Prostate gland (tissue), 2 donors: ENCODE data around the gene DGKE.

Experiments used
- POLR2A ChIP-seq: fragments of 450-650 bp; IDR thresholded peaks from one replicate; pipeline ENCODE4 v1.6.1; 2016; ENCODE audit warnings: antibody characterized with exemption, mild to moderate bottlenecking
- TF ChIP-seq, protein P1 (sequence below), 4 experiments: fragments of 200-600 bp in 2 of 4; fragments of 450-650 bp in 2 of 4; sonication (generic) in 2 of 4; IDR thresholded peaks; 1 replicate in 3 of 4; 2 replicates in 1 of 4; pipeline ENCODE4 v1.5.1; 2016 to 2019; ENCODE audit warnings: antibody characterized with exemption in 4 of 4, mild to moderate bottlenecking in 2 of 4, moderate library complexity in 2 of 4

GRCh38 chr17:56810891-56811775 is 22.8 kb upstream of the DGKE start:
- TF ChIP-seq, protein P1, sequence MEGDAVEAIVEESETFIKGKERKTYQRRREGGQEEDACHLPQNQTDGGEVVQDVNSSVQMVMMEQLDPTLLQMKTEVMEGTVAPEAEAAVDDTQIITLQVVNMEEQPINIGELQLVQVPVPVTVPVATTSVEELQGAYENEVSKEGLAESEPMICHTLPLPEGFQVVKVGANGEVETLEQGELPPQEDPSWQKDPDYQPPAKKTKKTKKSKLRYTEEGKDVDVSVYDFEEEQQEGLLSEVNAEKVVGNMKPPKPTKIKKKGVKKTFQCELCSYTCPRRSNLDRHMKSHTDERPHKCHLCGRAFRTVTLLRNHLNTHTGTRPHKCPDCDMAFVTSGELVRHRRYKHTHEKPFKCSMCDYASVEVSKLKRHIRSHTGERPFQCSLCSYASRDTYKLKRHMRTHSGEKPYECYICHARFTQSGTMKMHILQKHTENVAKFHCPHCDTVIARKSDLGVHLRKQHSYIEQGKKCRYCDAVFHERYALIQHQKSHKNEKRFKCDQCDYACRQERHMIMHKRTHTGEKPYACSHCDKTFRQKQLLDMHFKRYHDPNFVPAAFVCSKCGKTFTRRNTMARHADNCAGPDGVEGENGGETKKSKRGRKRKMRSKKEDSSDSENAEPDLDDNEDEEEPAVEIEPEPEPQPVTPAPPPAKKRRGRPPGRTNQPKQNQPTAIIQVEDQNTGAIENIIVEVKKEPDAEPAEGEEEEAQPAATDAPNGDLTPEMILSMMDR (IDR thresholded peaks at IDR 0.05) = no peak
- TF ChIP-seq POLR2A = no peak
